Astrocyte of the hippocampus (primary cell): ENCODE data around the gene TMEM131.
A peak's percentile ranks its signal among the peaks of the same experiment; 100 is the strongest.
"Not testable (repeated sequence)": the region's sequence is repeated elsewhere in the genome, so short reads cannot be mapped to it uniquely, and the experiment has no call there.

Source experiments
- DNase-seq: peaks from one replicate; pipeline ENCODE4 v3.0.0; 2011; ENCODE audit warnings: low read depth, low spot score

Gene TMEM131

GRCh38 chr2:97861177-97861576, 134.6 kb downstream of the TMEM131 start:
- no peak for DNase-seq

GRCh38 chr2:97858442-97858841, 137.3 kb downstream of the TMEM131 start:
- DNase-seq: no peak

- DNase-seq: no peak
Observed at GRCh38 chr2:97857553-97857952, 138.2 kb downstream of the TMEM131 start.

GRCh38 chr2:97853057-97853456, 142.7 kb downstream of the TMEM131 start:
- peak; percentile 15 for DNase-seq

- DNase-seq: no peak
Observed at GRCh38 chr2:97851172-97851571, 144.6 kb downstream of the TMEM131 start.

- DNase-seq: peak; percentile 61
Observed at GRCh38 chr2:97849881-97850528, 145.7 kb downstream of the TMEM131 start.

- no peak for DNase-seq
Observed at GRCh38 chr2:97848306-97848705, 147.4 kb downstream of the TMEM131 start.

GRCh38 chr2:97846716-97847115, 149.0 kb downstream of the TMEM131 start:
- DNase-seq: not testable (repeated sequence)

GRCh38 chr2:97845818-97846217, 149.9 kb downstream of the TMEM131 start:
- no peak for DNase-seq

- no peak for DNase-seq
Observed at GRCh38 chr2:97845133-97845532, 150.6 kb downstream of the TMEM131 start.

- DNase-seq: no peak
Observed at GRCh38 chr2:97844311-97844859, 151.4 kb downstream of the TMEM131 start.

GRCh38 chr2:97840198-97840597, 155.6 kb downstream of the TMEM131 start:
- DNase-seq: no peak

GRCh38 chr2:97834610-97835009, 161.1 kb downstream of the TMEM131 start:
- no peak for DNase-seq

GRCh38 chr2:97831121-97831520, 164.6 kb downstream of the TMEM131 start:
- DNase-seq: no peak

- not testable (repeated sequence) for DNase-seq
Observed at GRCh38 chr2:97829255-97829654, 166.5 kb downstream of the TMEM131 start.

GRCh38 chr2:97827013-97827412, 168.7 kb downstream of the TMEM131 start:
- not testable (repeated sequence) for DNase-seq

- not testable (repeated sequence) for DNase-seq
Observed at GRCh38 chr2:97826266-97826847, 169.4 kb downstream of the TMEM131 start.

- not testable (repeated sequence) for DNase-seq
Observed at GRCh38 chr2:97824011-97824410, 171.7 kb downstream of the TMEM131 start.

- DNase-seq: not testable (repeated sequence)
Observed at GRCh38 chr2:97821862-97822261, 173.9 kb downstream of the TMEM131 start.

- no peak for DNase-seq
Observed at GRCh38 chr2:97819754-97820153, 176.0 kb downstream of the TMEM131 start.

- peak; percentile 2 for DNase-seq
Observed at GRCh38 chr2:97816411-97816810, 179.3 kb downstream of the TMEM131 start.

GRCh38 chr2:97812931-97813330, 182.8 kb downstream of the TMEM131 start:
- DNase-seq: no peak

- DNase-seq: peak; percentile 39
Observed at GRCh38 chr2:97808816-97809215, 186.9 kb downstream of the TMEM131 start.
